ENCODE results near the gene SLC30A7.
"Not testable (repeated sequence)": the region's sequence is repeated elsewhere in the genome, so short reads cannot be mapped to it uniquely, and the experiment has no call there.

Gene SLC30A7

GRCh38 chr1:100941580-100942216 is 45.8 kb downstream of the SLC30A7 start:
- no peak for DNase-seq

GRCh38 chr1:100942304-100943046 is 46.6 kb downstream of the SLC30A7 start:
- no peak for DNase-seq

DNA sequence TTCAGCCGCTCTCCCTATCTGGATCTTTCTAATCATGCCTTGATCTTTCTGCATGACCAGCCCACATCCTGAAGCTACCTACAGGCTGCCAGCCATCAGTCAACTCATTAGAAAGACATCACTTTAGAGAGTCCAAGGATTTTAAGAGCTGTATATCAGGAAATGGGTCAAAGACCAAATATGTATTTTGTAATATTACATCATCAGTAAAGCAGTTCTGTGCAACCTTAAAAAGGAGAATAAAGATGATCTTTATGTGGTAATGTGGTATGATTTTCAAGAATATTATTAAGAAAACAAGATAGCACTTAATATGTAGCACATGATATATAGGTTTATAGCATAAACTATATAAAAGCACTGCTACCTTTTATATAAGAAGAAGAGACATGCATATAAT is 47.6 kb downstream of the SLC30A7 start:
- no peak for DNase-seq

DNA sequence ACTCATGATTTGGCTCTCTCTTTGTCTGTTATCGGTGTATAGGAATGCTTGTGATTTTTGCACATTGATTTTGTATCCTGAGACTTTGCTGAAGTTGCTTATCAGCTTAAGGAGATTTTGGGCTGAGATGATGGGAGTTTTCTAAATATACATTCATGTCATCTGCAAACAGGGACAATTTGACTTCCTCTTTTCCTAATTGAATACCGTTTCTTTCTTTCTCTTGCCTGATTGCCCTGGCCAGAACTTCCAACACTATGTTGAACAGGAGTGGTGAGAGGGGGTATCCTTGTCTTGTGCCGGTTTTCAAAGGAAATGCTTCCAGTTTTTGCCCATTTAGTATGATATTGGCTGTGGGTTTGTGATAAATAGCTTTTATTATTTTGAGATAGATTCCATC is 50.2 kb downstream of the SLC30A7 start:
- DNase-seq = not testable (repeated sequence)

DNA sequence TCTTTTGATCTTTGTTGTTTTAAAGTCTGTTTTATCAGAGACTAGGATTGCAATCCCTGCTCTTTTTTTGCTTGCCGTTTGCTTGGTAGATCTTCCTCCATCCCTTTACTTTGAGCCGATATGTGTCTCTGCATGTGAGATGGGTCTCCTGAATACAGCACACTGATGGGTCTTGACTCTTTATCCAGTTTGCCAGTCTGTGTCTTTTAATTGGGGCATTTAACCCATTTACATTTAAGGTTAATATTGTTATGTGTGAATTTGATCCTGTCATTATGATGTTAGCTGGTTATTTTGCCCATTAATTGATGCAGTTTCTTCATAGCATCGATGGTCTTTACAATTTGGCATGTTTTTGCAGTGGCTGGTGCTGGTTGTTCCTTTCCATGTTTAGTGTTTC is 51.9 kb downstream of the SLC30A7 start:
- DNase-seq = not testable (repeated sequence)

- DNase-seq = not testable (repeated sequence)
These were observed 53.0 kb downstream of the SLC30A7 start for GRCh38 chr1:100948721-100949405.

GRCh38 chr1:100949515-100950158 is 53.7 kb downstream of the SLC30A7 start:
- DNase-seq = not testable (repeated sequence)

DNA sequence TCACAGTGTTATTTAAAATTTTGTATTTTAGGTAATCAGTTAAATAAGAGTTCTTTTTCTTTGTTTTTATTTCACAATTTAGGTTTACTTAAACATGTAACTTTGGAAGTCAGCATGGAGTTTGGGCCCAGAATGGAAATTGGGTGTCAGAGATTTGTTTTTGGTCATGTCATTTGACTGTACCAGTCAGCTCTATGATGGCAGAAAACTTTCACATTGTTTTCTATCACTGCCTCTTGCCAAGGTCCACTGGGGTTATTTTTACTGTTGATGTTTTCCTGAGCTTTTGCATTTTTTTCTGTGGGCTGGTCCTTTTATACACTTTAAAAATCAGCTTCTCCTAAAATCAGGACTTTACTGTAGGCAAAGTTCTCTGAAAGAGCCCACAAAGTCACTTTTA is 54.4 kb downstream of the SLC30A7 start:
- no peak for DNase-seq

- DNase-seq = peak; percentile 38
These were observed 54.9 kb downstream of the SLC30A7 start for GRCh38 chr1:100950781-100951180.

DNA sequence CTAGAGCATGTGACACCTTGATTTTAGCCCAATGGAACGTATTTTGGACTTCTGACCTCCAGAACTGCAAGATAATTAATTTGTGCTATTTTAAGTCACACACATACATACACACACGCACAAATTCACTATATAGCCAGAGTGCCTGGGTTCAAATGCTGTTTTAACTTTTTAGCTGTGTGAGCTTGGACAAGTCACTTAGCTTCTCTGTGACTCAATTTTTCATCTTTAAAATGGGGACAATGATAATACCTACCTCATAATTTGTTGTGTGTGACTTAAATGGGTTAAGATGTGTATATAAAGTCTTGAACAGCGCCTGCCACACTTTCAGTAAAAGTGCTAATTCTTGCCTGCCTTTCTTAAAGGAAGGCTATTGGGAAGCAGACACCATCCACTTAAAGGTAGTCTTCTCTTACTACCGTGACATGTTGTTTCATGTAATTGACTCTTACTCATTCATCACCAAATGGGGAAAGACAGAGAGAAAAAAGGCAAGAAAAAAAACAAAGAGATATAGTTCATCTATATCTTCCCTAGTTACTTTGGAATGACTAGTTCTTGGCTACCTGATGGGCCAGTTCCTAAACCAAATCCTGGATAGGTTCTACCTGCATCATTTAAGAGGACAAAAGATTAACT is 56.3 kb downstream of the SLC30A7 start:
- no peak for DNase-seq

DNA sequence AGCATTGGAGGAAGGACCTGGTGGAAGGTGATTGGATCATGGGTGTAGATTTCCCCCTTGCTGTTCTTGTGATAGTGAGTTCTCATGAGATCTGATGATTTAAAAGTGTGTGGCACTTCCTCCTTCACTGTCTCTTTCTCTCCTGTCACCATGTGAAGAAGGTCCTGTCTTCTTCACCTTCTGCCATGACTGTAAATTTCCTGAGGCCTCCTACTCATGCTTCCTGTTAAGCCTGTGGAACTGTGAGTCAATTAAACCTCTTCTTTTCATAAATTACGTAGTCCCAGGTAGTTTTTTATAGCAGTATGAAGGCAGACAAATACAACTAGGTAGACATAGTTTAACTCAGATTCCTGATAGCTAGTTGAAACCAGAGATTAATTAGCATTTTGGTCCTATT is 57.1 kb downstream of the SLC30A7 start:
- not testable (repeated sequence) for DNase-seq

DNA sequence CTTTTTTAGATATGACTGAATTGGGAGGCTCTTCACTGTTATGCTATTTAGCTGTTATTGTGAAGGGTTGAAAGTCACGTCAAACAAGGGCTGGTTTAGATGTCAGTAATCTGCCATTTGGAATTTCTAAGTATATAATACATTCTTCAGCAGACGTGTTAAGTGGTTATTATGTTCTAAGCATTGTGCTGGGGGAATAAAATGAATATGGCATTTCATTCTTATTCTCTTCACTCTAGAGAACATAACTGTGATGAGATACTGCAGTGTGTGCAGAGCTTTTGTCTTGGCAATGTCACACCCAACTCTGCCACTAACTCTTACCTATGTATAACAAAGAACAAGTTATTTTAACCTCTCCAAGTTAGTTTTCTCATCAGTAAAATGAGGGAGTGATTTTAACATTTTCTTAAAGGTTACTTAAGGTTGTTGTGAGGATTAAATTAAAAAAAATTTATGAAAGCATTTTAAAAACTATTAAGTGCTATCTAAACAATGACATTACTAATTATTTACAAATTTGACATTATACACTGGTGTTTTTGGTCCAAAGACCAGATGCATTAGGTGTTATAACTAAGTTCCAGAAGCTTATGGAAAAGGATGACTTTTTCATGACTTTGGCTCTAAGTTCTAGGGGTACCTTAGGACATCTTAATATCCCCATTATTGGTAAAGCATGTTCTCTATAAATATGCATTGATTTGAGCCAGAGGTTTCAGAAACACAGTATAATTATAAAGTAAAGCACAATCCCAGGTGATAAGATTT is 58.3 kb downstream of the SLC30A7 start:
- no peak for DNase-seq

DNA sequence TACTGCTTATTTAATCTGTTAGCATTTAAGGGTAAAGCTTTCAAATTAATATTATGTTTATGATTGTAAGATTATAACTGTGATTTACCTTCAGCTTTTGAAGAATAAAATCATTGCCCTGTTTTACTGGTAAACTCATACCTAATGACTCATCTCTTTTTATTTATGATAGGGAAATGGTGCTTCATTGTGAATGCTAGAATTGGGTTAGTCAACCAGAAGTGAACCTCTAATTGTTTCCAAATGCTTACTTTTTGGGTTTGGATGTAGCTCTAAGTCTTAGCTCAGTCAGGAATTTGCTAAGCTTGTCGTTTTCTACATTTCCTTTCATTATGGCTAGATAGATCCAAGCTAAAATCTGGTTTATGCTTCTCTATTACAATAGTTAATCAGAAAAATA is 59.4 kb downstream of the SLC30A7 start:
- peak; percentile 66 for DNase-seq

GRCh38 chr1:100959502-100960060 is 63.7 kb downstream of the SLC30A7 start:
- no peak for DNase-seq

DNA sequence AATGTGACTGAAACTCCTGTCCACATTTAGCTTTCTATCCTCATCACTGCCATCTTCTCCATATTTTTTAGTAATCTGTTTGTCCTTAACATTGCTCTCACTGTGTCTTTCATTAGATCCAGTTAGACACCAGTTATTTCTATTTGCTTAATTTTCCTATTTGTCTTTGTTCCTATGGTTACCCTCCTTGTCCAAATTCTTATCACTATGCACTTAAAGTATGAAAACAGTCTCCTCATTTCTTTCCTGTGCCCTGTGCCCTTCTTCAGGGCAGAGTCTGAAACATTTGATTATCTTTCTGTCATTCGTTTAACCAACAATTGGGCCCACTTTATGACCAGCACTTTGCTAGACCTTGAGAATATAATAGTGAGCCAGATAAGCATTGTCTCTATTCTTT is 64.2 kb downstream of the SLC30A7 start:
- DNase-seq = no peak

GRCh38 chr1:100968621-100969020 is 72.7 kb downstream of the SLC30A7 start:
- DNase-seq = no peak

DNA sequence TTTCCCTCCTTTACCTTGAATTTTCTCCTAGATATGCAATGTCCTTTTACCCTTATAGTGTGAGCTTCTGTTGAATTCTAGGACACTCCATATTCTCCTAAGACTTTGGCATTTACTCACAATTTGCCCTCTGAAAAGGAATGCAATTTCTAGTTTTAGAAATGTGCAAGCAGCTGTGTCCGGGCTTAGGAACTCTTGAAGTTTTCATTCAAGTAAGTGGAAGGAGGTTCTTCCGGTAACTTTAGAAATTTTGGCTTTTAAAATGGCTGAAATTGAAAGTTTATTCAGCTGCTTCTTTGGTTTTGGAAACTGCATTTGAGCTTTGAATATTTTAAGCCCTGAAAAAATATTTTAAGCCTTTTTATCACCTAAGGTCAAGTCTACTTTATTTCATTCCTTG is 73.4 kb downstream of the SLC30A7 start:
- no peak for DNase-seq

DNA sequence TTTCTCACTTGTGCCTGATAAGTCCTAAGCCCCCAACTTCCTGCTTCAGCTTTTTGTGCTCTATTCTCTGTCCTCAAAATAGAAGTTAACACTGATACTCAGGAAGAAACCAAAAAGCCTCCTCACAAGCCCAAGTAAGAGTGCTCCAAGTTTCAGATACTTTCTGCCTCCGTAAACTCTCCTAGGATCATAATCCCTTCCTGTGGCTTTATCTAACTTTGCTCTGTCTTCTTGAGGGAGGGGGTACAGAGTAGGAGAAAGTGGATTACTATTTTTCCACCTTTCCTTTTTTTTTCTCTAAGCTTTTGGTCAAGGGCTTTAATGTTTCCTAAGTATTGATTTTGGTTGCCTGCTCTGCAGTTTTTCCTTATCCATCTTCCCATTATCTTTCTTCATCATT is 75.1 kb downstream of the SLC30A7 start:
- no peak for DNase-seq

DNA sequence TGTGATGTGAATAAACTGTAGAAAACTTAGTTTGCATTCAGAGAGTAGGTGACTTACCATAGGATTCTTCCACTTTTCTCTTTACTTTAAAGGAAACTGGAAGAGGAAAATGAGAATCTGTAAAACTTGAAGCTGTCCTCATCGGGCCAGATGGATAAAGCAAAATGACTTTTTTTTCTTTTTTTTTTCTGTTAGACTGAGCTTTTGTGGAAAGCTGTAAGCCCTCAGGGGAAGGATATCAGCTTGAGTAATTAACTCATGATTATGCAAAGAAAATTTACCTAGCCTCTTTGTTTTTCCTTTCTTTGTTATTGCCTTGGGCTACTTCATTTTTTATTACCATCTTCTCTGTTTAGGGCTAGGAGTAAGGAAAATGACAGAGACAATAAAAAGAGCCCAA is 76.3 kb downstream of the SLC30A7 start:
- DNase-seq = no peak

- no peak for DNase-seq
These were observed 81.0 kb downstream of the SLC30A7 start for GRCh38 chr1:100976936-100977335.

GRCh38 chr1:100979631-100980030 is 83.7 kb downstream of the SLC30A7 start:
- peak; percentile 8 for DNase-seq

DNA sequence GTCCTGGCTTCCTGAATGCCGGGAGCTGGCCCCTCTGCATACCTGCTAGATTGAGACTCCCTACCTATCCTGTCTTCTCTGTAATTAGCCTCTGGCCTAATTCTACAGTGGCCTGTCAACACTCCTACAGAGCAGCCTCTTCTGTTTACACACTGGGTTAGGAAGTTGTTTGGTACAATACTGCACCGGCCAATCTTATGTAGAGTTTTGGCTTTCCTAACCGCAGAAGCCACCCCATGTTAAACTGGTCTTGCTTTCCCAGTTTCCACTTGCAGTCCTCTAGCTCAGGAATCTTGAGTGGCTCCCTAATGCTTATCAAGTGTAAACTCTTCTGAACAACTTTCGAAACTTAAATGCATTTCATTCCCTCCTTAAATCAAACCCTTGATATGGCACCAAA is 86.9 kb downstream of the SLC30A7 start:
- no peak for DNase-seq
